Hepatocyte (in vitro differentiated cells): ENCODE data around the gene NIM1K.

Experiments
- CTCF ChIP-seq: fragments of 200-600 bp; sonication (generic); IDR thresholded peaks from 2 replicates; pipeline ENCODE4 v1.5.1; 2016; ENCODE audit warnings: antibody characterized with exemption, mild to moderate bottlenecking; ENCODE audit not compliant: poor library complexity
- EZH2 ChIP-seq: fragments of 200-600 bp; sonication (generic); IDR thresholded peaks from 2 replicates; pipeline ENCODE4 v1.6.1; 2016; ENCODE audit warnings: antibody characterized with exemption, mild to moderate bottlenecking, borderline replicate concordance

- no peak for TF ChIP-seq CTCF
- TF ChIP-seq EZH2 = no peak
Observed at GRCh38 chr5:43190755-43191603, 1.0 kb upstream of the NIM1K start.
